ENCODE measurements around the gene TMEM217.
"Not testable (repeated sequence)": the region's sequence is repeated elsewhere in the genome, so short reads cannot be mapped to it uniquely, and the experiment has no call there.

The TMEM217 gene

DNA sequence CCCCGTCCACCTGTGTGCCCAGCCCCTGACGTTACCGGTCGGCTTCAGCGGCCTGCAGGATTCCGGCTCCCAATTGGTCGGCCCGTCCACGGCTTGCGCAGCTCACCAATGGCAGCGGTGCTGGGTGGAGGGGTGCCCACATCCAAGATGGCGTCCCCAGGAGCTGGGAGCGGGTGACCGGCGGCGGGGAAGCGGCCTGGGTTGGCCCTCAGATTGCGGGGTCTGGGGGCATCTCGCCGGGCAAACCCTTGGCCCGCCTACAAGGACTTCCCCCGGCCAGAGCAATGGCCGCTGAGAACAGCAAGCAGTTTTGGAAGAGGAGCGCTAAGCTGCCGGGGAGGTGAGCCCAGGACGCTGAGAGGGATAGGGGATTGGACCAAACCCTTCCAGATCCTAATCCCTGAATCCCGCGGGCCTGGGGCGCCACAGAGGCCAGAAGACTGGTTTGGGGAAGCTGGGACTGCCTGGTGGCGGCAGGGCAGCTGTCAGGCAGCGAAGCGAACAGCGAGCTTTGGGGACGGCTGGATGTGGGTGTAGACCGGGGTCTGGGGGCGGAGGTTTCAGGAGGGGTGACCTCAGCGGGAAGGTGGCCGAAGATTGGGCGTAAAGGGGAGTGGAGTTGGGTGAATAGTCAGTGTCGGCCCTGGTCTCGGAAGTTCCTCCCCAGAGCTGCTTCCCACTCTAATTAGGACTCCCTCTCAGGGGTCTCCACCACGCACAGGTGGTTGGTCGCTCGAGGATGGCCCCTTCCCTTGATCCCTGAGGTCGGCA is at the start of gene TMEM217, which contains the start of gene TBC1D22B:
Gene TMEM217 (minus strand): TSS at position 511 of the 771 bp plus-strand sequence. CDS start 39,114 bp downstream, outside the sequence.
Gene TBC1D22B (plus strand): TSS at position 139 of the 771 bp plus-strand sequence. CDS start 146 bp downstream, at position 285.
- peak; percentile 92 for DNase-seq

DNA sequence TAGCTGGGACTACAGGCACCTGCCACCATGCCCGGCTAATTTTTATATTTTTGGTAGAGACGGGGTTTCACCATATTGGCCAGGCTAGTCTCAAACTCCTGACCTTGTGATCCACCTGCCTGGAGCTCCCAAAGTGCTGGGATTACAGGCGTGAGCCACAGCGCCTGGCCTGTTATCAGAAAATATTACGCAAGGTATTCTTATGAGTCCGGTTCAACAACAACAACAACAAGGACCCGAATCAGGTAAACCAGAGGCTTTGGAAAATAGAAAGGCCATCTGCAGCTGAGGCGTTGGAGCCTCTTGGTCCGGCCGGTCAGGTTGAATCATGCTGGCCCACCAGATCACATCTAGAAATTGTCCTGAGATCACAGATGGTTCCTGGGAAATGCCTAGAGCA is 49.5 kb upstream of the TMEM217 start:
- DNase-seq, result not testable (repeated sequence)

DNA sequence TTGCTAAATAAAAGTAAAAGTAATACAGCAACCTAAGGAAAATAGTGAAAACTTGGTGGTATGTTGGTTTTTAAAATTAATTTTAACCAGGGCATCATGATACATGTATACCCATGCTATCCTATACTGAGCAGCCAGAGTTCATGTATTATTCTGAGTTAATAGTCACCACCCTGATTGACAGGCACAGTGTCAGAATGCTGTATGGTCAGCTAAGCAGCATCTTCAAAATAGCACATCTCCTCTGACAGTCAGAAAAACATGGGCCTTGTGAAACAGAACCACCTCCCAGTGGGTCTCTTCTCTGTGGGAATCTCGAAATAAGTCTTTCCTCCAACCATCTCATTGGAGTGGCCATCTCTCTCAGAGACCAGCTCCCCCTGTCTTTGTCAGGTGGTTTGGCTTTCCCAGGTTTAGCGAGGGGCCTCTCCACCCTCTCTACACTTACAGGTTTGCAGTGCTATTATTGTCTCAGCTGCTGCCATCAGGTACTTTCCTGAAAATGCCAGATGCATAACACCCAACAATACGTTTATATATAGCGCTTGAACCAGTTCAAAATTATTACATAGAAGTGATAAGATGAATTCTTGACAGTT is 48.8 kb upstream of the TMEM217 start:
- DNase-seq, result no peak

DNA sequence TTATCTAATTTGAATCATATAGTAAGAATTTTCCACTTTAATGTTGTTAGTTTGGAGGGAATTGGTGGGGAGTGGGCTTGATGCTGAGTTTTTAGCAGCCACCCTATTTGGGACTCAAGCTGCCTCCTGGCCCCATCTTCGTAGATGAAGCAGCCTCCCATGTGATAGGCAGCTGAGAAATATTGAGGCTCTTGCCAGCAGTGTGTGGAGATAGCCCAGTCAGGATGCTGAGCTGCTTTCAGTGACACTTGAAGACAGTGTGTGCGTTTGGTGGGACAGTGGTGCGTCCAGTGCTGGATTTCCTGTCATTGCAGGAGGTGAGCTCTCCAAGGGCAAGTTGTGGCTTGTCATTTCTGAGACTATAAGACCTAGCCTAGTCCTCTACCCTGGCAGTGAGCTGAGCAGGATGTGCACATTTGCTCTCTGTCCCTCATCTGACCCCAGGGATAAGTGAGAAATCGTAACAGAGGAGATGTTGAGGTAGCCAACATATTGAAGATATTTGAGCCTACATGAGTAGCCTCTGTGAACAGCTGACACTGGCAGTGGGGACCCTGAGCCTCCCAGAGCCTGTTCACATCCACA is 48.0 kb upstream of the TMEM217 start:
- no peak for DNase-seq

DNA sequence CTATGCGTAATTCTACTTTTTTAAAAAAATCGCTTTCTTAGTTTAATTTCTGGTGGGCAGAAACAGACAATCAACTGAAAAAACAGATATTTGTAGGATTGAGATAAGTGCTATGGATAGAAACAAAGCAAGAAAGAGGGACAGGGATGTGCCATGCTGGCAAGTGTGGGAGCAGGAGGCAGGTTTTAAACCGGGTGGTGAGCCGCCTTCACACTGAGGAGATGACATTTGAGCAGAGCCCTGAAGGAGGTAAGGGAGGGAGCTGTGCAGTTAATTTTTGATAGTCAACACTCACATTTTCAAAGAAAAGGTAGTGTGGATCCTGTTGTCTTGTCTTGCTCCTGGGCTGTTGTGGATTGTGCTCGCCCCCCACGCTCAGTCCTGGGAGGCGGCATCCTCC is 46.8 kb upstream of the TMEM217 start:
- DNase-seq, result no peak

DNA sequence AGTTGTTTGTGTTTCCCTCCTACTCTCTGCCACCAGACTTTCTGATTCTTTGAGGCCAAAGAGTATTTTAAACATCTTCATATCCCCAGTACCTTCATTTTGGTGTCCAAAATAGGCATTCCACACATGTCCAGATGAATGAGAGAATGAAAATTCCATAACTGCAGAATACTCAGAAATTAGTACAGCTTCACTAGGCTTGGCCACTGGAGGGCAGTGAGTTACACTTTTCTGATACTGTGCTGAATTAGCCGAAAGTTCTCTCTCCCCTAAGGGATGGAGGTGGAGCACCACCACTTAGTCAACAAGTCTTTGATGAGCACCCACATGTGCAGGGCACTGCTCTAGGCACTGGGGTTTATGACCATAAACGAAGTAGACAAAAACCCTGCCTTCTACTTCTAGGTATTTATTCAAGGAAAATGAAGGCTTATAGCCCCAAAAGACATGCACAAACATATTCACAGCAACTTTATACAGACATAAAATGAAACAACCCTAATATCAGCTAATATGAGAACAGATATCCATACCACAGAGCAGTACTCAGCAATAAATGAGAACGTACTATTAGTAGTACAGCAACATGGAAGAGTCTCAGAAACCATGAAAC is 46.1 kb upstream of the TMEM217 start:
- no peak for DNase-seq

DNA sequence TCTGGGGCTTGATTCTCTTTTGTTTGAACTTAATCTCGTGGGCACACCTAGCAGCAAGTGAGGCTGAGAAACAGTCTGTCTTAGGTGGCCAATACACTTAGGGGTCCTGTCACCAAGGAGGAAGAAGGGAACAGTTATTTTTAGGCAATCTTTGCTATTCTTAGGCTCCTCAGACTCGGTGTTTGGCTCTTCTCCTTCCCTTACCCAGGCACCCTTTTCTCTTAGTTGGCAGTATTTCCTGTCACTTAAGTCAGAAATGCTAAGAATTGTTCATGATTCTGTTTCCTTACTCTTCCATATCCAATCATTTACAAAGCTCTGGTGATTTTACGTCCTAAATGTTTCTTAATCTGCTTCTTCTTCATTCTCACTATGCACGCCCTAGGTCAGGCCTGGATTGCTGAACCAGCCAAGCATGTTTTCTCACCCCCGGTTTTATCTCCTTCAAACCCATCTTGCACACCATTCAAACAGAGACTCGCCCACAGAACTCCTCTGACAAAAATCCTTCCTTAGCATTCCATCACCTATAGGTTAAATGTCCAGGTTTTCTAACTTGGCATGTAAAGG is 45.2 kb upstream of the TMEM217 start:
- no peak for DNase-seq

DNA sequence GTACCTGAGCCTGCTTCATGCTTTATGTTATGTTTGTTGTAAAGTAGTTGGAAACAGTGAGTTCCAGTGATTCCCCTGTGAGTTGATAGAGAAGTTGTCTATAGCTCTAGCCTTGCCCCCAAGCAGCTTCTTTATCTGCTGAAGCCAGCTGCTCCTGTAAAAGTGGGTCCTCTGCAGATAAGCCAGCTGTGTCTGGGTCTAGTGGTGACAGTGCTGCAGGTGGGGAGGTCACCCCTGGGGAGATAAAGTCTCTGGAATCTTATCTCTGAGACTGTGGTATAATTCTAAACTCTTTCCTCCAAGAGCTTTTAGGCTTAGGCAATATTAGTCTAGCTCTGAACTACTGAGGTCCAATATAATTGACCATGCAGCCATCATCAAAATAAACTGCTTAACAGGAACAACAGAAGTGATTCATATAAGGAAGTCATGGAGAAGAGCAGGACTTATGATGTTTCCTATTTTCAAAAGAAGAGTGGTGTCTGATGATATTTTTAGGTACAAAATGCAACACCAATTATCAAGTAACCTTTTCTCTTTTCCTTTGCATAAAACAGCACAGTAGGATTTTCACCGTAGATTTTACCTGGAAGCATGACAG is 44.2 kb upstream of the TMEM217 start:
- no peak for DNase-seq

DNA sequence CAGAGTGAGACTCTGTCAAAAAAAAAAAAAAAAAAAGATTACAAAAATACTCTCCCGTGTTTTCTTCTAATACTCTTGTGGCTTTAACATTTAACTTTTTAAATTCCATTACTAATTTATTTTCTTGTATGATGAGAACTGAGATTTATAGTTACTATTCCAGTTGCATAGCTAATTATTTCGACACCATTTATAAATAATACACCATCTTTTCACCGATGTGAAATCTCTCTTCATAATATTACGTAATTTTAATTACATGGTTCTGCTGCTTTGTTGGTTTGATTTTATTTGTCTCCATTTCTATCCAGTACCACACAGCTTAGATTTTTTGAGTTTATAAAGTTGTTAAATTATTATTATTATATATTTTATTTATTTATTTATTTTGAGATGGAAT is 42.0 kb upstream of the TMEM217 start:
- DNase-seq, result no peak

DNA sequence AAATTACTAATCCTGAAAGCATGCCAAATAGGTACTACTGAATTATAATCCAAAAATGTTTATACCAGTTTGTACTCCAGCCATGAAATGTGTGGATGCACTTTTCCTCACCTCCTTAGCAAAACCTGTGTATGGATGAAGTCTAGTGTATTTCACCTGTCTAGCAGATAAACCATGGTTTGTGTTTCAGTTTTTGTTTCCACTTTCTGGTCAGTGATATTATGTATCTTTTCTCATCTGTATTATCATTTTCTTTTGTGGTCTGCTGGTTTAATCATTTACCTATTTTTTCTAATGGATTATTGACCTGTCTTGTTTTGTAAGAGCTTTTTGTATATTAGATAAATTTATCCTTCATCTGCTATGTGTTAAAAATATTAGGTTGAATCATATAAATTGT is 41.0 kb upstream of the TMEM217 start:
- no peak for DNase-seq

DNA sequence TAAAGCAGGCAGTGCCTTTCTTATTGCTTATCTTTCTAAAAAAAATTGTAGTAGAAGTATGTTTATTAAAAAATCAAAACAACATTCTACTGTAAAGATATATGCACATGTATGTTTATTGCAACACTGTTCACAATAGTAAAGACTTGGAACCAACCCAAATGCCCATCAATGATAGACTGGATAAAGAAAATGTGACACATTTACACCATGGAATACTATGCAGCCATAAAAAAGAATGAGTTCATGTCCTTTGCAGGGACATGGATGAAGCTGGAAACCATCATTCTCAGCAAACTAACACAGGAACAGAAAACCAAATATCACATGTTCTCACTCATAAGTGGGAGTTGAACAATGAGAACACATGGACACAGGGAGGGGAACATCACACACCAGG is 39.7 kb upstream of the TMEM217 start:
- DNase-seq, result not testable (repeated sequence)

DNA sequence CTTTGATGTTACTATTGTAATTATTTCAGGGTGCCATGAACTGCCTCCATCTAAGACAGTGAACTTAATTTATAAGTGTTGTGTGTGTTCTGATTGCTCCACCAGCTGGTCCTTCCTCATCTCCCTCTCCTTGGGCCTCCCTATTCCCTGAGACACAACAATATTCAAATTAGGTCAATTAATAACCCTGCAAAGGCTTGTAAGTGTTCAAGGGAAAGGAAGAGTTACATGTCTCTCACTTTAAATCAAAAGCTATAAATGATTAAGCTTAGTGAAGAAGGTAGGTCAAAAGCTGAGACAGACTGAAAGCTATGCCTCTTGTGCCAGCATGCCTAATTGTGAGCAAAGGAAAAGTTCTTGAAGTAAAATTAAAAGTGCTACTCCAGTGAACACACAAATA is 35.5 kb upstream of the TMEM217 start:
- no peak for DNase-seq

DNA sequence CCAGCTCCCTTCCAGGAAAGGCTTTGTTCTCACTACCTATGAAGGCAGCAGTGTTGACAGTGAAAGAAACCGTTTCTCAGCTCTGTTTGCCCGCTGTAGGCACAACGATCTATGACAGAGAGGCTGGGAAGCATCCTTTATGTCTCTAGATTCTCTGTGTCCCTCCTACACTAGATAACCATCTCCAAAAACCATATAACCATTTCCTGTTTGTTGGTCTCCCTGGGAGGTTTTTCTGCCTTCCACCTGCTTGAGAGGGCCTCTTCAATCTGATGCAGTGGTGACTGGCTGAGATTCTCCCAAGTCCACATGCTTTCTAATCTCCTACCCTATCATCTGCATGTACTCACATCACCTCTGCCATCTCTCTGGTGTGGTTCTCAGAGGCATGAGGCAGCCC is 32.0 kb upstream of the TMEM217 start:
- DNase-seq, result no peak

DNA sequence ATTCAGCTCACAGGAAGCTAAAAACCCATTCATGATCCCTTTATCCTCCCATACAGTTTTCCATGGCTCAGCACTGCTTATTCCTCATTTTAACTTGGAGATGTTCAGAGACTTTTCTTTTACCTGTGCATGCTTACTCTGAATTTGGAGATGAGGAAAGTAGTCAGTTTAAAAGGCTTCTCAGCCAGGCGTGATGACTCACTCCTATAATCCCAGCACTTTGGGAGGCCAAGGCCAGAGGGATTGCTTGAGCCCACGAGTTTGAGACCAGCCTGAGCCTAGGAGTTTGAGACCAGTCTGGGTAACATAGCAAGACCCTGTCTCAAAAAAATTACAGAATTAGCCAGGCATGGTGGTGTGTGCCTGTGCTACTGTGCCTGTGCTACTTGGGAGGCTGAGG is 30.3 kb upstream of the TMEM217 start:
- DNase-seq, result no peak

DNA sequence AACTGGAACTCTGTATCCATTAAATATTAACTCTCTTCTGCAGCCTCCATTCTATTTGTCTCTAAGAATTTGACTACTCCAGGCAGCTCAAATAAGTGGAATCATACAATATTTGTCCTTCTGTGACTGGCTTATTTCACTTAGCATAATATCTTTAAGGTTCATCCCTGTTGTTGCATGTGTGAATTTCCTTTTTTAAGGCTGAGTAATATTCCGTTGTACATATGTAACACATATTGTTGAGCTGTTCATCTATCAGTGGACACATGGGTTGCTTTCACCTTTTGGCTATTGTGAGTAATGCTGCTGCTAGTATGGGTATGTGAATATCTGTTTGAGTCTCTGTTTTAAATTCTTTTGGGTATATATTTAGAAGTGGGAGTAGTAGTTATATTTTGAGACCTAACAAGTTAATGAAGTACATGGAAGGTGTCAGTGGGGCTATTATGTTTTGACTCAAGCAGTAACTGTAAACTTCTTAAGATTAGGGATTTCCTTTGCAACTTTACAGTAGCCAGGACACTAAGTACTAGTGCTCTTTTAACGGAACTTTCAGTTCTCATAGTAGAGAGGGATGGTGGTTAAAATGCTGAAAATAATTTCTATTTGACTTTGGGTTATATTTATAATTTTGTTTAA is 29.7 kb upstream of the TMEM217 start:
- DNase-seq, result no peak

DNA sequence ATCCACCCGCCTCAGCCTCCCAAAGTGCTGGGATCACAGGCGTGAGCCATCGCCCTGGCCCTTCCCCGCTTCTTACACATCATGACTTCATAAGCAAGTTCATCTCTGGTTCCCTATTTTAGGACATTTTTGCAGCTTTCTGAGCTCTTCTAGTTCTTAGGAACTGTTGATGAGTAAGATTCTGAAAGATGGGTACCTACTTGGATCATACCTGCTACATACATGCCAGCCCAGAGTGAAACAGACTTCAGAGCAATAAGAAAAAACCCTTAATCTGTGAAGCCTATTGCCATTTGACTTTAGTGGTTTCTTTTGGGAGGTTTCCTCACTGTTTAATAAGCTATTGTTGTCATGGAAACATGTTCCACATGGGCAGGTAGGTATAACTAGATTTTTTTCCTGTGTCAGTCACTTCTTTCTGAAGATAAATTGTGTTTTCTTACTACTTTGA is 27.9 kb upstream of the TMEM217 start:
- DNase-seq, result no peak

DNA sequence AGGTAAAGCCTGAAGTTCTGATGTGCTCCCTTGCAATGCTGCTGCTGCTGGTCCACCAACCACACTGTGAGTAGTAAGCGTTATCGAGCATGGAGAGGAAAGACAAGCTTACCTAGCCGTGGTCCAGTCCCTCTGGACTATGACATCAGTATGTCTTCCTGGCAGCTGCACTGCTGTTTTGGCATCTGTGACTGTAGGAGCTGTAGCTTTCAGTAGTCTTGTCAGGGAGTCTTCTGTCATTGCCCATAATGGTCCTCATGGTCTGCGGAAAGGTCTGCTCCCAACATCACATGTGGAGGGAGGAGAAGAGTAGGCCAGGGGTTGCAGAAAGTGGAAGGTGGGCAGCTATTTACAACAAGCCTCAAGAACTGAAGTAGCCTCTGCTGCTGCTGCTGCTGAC is 26.8 kb upstream of the TMEM217 start:
- no peak for DNase-seq

DNA sequence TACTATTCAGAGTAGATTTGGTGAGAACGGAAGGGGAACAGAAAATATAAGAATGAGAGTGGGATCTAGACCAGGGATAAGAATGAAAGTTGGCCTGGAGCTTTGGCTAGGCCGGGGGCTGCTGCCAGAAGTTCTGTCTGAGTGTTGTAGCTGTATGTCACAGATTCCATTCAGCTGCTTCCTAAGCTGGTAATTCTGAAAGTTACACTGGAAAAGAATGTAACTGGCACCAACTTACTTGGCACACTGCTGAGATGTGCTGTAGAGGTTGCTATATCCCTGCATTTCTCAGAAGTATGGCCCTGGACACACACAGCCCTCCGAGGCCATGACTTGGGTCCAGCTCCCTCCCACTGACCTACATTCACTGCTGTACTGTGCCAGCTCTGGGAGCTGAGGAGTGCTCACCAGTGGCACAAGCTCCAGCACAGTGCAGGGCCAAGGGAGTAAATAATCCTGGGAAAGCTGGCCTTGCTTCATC is 25.8 kb upstream of the TMEM217 start:
- DNase-seq, result no peak

DNA sequence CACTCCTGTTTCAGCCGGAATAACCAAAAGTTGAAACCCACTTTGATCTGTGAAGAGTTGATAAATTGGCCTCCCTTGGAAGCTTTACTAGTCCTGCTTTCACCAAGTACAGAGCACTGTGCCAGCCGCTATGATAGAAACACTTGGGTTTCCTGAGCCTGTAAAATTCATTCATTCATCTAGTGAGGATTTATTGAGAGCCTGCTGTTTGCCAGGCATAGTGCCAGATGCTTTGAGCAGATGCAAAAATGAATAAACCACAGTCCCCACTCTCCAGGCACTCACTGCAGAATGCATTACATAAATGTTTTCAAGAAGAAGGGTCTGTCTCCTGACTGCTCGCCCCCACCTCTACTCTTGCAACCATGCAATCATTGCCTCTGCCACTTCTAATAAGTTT is 25.3 kb upstream of the TMEM217 start:
- DNase-seq, result no peak

DNA sequence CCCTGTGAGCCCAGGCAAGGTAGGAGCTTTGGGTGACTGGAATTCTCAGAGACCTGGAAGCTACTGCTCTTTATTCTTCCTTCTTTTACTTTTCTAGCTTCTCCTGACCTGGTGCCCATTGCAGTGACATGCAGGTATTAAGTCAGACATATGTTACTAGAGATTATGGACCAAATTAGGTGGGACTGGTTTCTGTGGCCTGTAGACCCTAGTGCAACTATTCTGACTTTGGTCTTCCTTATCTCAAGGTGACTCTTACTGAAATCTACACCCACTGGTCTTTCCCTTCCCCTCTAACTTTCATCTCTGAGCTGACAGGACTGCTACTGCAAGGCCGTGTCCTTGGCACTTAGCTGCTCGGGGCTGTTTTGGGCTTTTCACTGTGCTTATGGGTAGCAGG is 24.4 kb upstream of the TMEM217 start:
- DNase-seq, result no peak

DNA sequence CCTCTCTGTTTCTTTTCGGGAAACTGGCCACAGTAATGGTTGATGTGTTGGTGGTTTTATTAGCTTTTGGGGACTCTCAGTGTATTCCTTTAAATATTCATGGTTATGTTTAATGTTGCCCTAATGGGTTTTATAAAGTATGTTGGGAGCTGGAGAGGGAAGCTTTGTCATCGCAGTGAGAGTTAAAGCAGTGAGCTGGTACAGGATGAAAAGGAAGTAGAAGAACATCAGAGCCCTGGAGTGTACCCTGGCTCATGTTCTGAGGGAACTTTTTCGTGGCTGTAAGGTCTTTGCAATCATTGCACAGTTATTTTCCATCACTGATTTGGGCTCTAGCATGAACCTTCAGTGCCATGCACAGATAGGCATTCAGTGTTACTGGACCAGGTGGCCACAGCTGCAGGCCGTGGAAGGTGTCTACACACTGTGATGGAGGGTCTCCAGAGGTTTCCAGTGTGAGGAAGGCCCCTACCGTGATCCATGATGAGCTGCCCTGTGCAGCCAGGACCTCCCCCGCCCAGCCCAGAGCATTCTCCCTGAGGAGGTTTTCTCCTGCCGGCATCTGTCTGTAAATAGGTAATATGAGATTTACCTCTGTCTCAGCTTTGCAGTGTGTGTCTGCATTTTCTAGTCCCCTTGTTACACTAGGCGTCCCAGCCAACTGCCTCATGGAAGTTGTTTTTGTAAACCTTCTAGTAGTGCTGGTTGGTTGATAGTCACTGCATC is 22.4 kb upstream of the TMEM217 start:
- no peak for DNase-seq
